ENCODE results near the gene EYA4.

- TF ChIP-seq POLR2A (IDR thresholded peaks at IDR 0.05) (no peak), CTCF (IDR thresholded peaks at IDR 0.05) (no peak), EP300 (IDR thresholded peaks at IDR 0.05) (no peak)
Measured at GRCh38 chr6:133203344-133203697, 37.8 kb upstream of the EYA4 start.
